GM11168 (cell line): ENCODE measurements around the gene SMC4.
"Not testable (repeated sequence)": the region's sequence is repeated elsewhere in the genome, so short reads cannot be mapped to it uniquely, and the experiment has no call there.

Experiments
- in situ Hi-C: fragments of 300-500 bp; cut with MboI; formaldehyde crosslinking; loops from one replicate; pipeline ENCODE4 v1.12.0; 2022; ENCODE audit warnings: low sequenced_read_pairs; ENCODE audit not compliant: unreplicated experiment

Gene SMC4

GRCh38 chr3:160399125-160400029, at the start of gene SMC4, which contains the start of gene IFT80:
TSS of gene SMC4 (plus strand) at chr3:160399650. CDS start at chr3:160400827, 1,177 bp downstream.
TSS of gene IFT80 (minus strand) at chr3:160399225. CDS start at chr3:160384600, 14,625 bp downstream.
- in situ Hi-C loops: no loop called here

- in situ Hi-C loops: no loop called here
Measured at GRCh38 chr3:160355826-160356225, 43.6 kb upstream of the SMC4 start.

GRCh38 chr3:160362896-160363295, 36.6 kb upstream of the SMC4 start:
- in situ Hi-C loops: not testable (repeated sequence)

GRCh38 chr3:160365869-160366522, 33.5 kb upstream of the SMC4 start:
- in situ Hi-C loops: no loop called here

GRCh38 chr3:160368804-160369203, 30.6 kb upstream of the SMC4 start:
- in situ Hi-C loops: no loop called here

- in situ Hi-C loops: no loop called here
Measured at GRCh38 chr3:160369784-160370183, 29.7 kb upstream of the SMC4 start.

GRCh38 chr3:160370987-160371857, 28.2 kb upstream of the SMC4 start:
- in situ Hi-C loops: no loop called here

GRCh38 chr3:160372780-160373179, 26.7 kb upstream of the SMC4 start:
- in situ Hi-C loops: no loop called here

GRCh38 chr3:160373655-160374054, 25.8 kb upstream of the SMC4 start:
- in situ Hi-C loops: no loop called here

GRCh38 chr3:160374472-160374871, 25.0 kb upstream of the SMC4 start:
- in situ Hi-C loops: no loop called here

GRCh38 chr3:160374925-160375324, 24.5 kb upstream of the SMC4 start:
- in situ Hi-C loops: no loop called here

GRCh38 chr3:160376681-160377080, 22.8 kb upstream of the SMC4 start:
- in situ Hi-C loops: no loop called here

GRCh38 chr3:160378331-160379109, 20.9 kb upstream of the SMC4 start:
- in situ Hi-C loops: no loop called here

GRCh38 chr3:160379628-160380214, 19.7 kb upstream of the SMC4 start:
- in situ Hi-C loops: no loop called here

- in situ Hi-C loops: no loop called here
Measured at GRCh38 chr3:160381470-160381869, 18.0 kb upstream of the SMC4 start.

GRCh38 chr3:160384639-160385318, 14.7 kb upstream of the SMC4 start:
- in situ Hi-C loops: no loop called here

- in situ Hi-C loops: no loop called here
Measured at GRCh38 chr3:160390565-160391138, 8.8 kb upstream of the SMC4 start.

GRCh38 chr3:160392798-160393197, 6.7 kb upstream of the SMC4 start:
- in situ Hi-C loops: no loop called here
